ENCODE results near the gene RNGTT.

RNGTT gene

GRCh38 chr6:88916615-88917208 lies 46.7 kb downstream of the RNGTT start:
- H3K4me3 ChIP-seq (ENCODE audit: low read depth, low read length): no peak overlapping the region
- no peaks in the 10 kb centered on the region for H3K9me3 ChIP-seq (ENCODE audit: control insufficient read depth, insufficient read depth, low read depth, low read length)
- POLR2A ChIA-PET: no interaction called here
- H3K4me1 ChIP-seq (ENCODE audit: control insufficient read depth, insufficient read depth, low read length): peaks cover 10% of the 10 kb centered on the region; the same call in 1 of the 2 replicates
- no peak overlapping the region for H3K27ac ChIP-seq (ENCODE audit: extremely low read depth, low read depth, low read length)
- CTCF ChIA-PET: interaction anchor here (0.6 to 1.0 kb wide), 2 partner anchors 136 to 628 kb away, joined by 3 read pairs; no protein-coding TSS in a partner anchor
- peaks cover 0 to 3% of the 10 kb centered on the region in 2 experiments; a peak in 1 of 3 replicates for H3K36me3 ChIP-seq (ENCODE audit: control insufficient read depth in 2 of 2, insufficient read depth in 1 of 2, low read length in 2 of 2)
- TF ChIP-seq PRDM6 (tag by site-specific recombination; IDR thresholded peaks at IDR 0.05) (no peak), ZNF202 (tag by site-specific recombination; IDR thresholded peaks at IDR 0.05; ENCODE audit: borderline replicate concordance) (no peak), YY1 (tag by site-specific recombination; IDR thresholded peaks at IDR 0.05) (no peak), ZNF155 (tag by site-specific recombination; IDR thresholded peaks at IDR 0.05) (no peak), ZNF701 (tag by site-specific recombination; IDR thresholded peaks at IDR 0.05) (no peak), KLF17 (tag by site-specific recombination; IDR thresholded peaks at IDR 0.05) (no peak), ZXDB (tag by site-specific recombination; IDR thresholded peaks at IDR 0.05) (no peak), ZNF704 (tag by site-specific recombination; IDR thresholded peaks at IDR 0.05) (no peak), ZNF670 (tag by site-specific recombination; IDR thresholded peaks at IDR 0.05; ENCODE audit: low read depth) (no peak), ZNF239 (tag by site-specific recombination; IDR thresholded peaks at IDR 0.05) (no peak), ZNF354C (tag by site-specific recombination; IDR thresholded peaks at IDR 0.05; ENCODE audit: borderline replicate concordance, low read depth) (no peak), RBAK (tag by site-specific recombination; IDR thresholded peaks at IDR 0.05) (no peak), ZNF76 (tag by site-specific recombination; IDR thresholded peaks at IDR 0.05; ENCODE audit: borderline replicate concordance, low read depth) (no peak), PRDM1 (tag by site-specific recombination; IDR thresholded peaks at IDR 0.05) (no peak), ZNF571 (tag by site-specific recombination; IDR thresholded peaks at IDR 0.05) (no peak), OSR2 (tag by site-specific recombination; IDR thresholded peaks at IDR 0.05) (no peak), ZNF549 (tag by site-specific recombination; IDR thresholded peaks at IDR 0.05) (no peak), ZNF302 (tag by site-specific recombination; IDR thresholded peaks at IDR 0.05; ENCODE audit: low read depth) (no peak), ELK4 (IDR thresholded peaks at IDR 0.05; ENCODE audit: borderline replicate concordance, low read depth, low read length) (no peak), ZBTB8A (tag by site-specific recombination; IDR thresholded peaks at IDR 0.05) (no peak)

- POLR2A ChIA-PET: no interaction called here
- CTCF ChIA-PET: interaction anchor here (0.7 to 1.3 kb wide), 3 partner anchors 12 to 21 kb away, joined by 3 to 4 read pairs (median 3); no protein-coding TSS in a partner anchor
- no peak overlapping the region for H3K27ac ChIP-seq (ENCODE audit: extremely low read depth, low read depth, low read length)
- no peaks in the 10 kb centered on the region for H3K9me3 ChIP-seq (ENCODE audit: control insufficient read depth, insufficient read depth, low read depth, low read length)
- H3K4me1 ChIP-seq (ENCODE audit: control insufficient read depth, insufficient read depth, low read length): peaks cover 17% of the 10 kb centered on the region
- peaks cover 0 to 3% of the 10 kb centered on the region in 2 experiments; a peak in 1 of 3 replicates for H3K36me3 ChIP-seq (ENCODE audit: control insufficient read depth in 2 of 2, insufficient read depth in 1 of 2, low read length in 2 of 2)
- no peak overlapping the region for H3K4me3 ChIP-seq (ENCODE audit: low read depth, low read length)
- no peak for TF ChIP-seq KLF10 (tag by site-specific recombination; IDR thresholded peaks at IDR 0.05)
- no peak for TF ChIP-seq ZIC2 (tag by site-specific recombination; IDR thresholded peaks at IDR 0.05)
- TF ChIP-seq ZNF341 (tag by site-specific recombination; IDR thresholded peaks at IDR 0.05; ENCODE audit: low read depth): no peak
- peak; percentile 76 for TF ChIP-seq ZNF146 (tag by site-specific recombination; IDR thresholded peaks at IDR 0.05)
- TF ChIP-seq MZF1 (tag by site-specific recombination; IDR thresholded peaks at IDR 0.05; ENCODE audit: borderline replicate concordance): peak; percentile 43; the same call in 1 of the 2 replicates
- TF ChIP-seq ZNF202 (tag by site-specific recombination; IDR thresholded peaks at IDR 0.05; ENCODE audit: borderline replicate concordance): no peak
- TF ChIP-seq ZNF148 (tag by site-specific recombination; IDR thresholded peaks at IDR 0.05; ENCODE audit: borderline replicate concordance): no peak
- TF ChIP-seq SETDB1 (IDR thresholded peaks at IDR 0.05; ENCODE audit: insufficient read length, low read length): peak; percentile 15
These were observed 48.4 kb downstream of the RNGTT start for GRCh38 chr6:88914895-88915598.

Data from HEK293 (cell line).